Mesothelial cell of epicardium (in vitro differentiated cells): ENCODE data around the gene CYP39A1. TPM values are rescaled to one million over a fixed set of nuclear protein-coding genes. Genes with fewer than 3 reads are reported as not detected.

Experiments used
- DNase-seq, 2 experiments: peaks; one replicate each; pipeline ENCODE4 v3.0.0; 2021; ENCODE audit warnings: low spot score in 2 of 2; ENCODE audit not compliant: unreplicated experiment in 2 of 2
- H3K27ac Mint-ChIP-seq: 2 replicates; pipeline ENCODE4 v1.8.0; 2021; ENCODE audit warnings: mixed read lengths
- H3K27me3 Mint-ChIP-seq: 2 replicates; pipeline ENCODE4 v1.8.0; 2021; ENCODE audit warnings: low read depth, mixed read lengths
- H3K36me3 Mint-ChIP-seq: 2 replicates; pipeline ENCODE4 v1.8.0; 2021; ENCODE audit warnings: mixed read lengths
- H3K4me1 Mint-ChIP-seq: 2 replicates; pipeline ENCODE4 v1.8.0; 2021; ENCODE audit warnings: mixed read lengths
- H3K4me3 Mint-ChIP-seq: 2 replicates; pipeline ENCODE4 v1.8.0; 2021; ENCODE audit warnings: mild to moderate bottlenecking, moderate library complexity, mixed read lengths
- H3K9me3 Mint-ChIP-seq: 2 replicates; pipeline ENCODE4 v1.8.0; 2021; ENCODE audit warnings: mixed read lengths
- total RNA-seq: library from RNA; stranded (reverse); gene quantifications from 3 replicates; pipeline ENCODE4 v1.2.1, GENCODE V29; 2021
- TF ChIP-seq, protein P1 (sequence below): fragments of 200-600 bp; sonication (generic); IDR thresholded peaks from one replicate; pipeline ENCODE4 v1.5.0; 2021; ENCODE audit warnings: antibody characterized with exemption; ENCODE audit not compliant: unreplicated experiment

CYP39A1 gene
- total RNA-seq, 1 donor from 2014 or later: 6.9 TPM

DNA sequence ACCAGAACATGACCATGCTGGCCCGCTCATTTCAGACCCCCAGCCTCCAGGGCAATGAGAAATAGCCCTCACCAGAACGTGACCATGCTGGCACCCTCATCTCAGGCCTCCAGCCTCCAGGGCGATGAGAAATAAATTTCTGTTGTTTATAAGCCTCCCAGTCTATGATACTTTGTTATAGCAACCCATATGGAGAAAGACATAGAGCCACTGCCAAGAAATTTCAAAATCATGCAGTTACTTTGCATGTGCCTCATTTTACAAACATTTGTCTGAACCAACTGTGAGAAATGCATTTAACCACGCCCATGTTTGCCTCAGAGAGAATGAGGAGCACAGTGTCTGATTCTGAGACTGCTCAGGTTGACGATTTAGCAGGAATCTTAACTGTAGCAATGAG lies 15.5 kb downstream of the CYP39A1 start:
- no peak overlapping the region for H3K27ac Mint-ChIP-seq
- TF ChIP-seq, protein P1, sequence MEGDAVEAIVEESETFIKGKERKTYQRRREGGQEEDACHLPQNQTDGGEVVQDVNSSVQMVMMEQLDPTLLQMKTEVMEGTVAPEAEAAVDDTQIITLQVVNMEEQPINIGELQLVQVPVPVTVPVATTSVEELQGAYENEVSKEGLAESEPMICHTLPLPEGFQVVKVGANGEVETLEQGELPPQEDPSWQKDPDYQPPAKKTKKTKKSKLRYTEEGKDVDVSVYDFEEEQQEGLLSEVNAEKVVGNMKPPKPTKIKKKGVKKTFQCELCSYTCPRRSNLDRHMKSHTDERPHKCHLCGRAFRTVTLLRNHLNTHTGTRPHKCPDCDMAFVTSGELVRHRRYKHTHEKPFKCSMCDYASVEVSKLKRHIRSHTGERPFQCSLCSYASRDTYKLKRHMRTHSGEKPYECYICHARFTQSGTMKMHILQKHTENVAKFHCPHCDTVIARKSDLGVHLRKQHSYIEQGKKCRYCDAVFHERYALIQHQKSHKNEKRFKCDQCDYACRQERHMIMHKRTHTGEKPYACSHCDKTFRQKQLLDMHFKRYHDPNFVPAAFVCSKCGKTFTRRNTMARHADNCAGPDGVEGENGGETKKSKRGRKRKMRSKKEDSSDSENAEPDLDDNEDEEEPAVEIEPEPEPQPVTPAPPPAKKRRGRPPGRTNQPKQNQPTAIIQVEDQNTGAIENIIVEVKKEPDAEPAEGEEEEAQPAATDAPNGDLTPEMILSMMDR: no peak
- H3K4me3 Mint-ChIP-seq: no peak overlapping the region
- H3K4me1 Mint-ChIP-seq: no peaks in the 10 kb centered on the region
- no peaks in the 10 kb centered on the region for H3K27me3 Mint-ChIP-seq
- no peaks in the 10 kb centered on the region for H3K9me3 Mint-ChIP-seq
- DNase-seq: no peak
- peaks cover 3% of the 10 kb centered on the region for H3K36me3 Mint-ChIP-seq

DNA sequence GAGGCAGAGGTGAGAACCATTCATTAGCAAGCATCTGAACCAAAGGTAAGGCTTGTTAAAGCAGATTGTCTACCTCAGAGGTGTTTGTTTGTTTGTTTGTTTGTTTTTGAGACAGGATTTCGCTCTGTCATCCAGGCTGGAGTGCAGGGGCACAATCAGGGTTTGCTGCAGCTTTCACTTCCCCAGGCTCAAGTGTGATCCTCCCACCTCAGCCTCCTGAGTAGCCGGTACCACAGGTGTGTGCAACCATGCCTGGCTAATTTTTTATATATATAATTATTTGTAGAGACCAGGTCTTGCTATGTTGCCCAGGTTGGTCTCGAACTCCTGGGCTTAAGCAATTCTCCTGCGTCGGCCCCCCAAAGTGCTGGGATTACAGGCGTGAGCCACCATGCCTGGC lies 17.2 kb downstream of the CYP39A1 start:
- Mint-ChIP-seq H3K27ac (no peak overlapping the region), H3K4me1 (no peaks in the 10 kb centered on the region), H3K27me3 (no peaks in the 10 kb centered on the region), H3K36me3 (peaks cover 3% of the 10 kb centered on the region), H3K9me3 (no peaks in the 10 kb centered on the region), H3K4me3 (no peak overlapping the region)
- DNase-seq: no peak
- TF ChIP-seq, protein P1: no peak

DNA sequence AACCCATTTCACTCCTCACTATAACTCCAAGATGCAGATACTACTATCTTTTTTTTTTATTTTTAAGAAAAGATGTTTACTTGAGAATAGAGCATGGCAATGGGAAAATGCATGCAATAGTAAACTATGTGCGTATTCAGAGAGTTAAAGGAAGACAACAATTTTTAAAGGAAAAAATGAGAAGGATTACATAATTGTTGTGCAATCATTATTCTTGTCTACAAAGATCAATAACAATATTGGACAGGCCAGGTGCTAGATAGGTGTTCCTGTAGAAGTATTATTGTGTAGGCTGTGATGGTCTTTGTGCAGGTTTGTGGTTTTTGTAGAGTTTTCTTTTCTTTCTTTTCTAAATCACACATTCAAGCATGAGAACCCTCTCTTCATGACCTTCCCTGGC lies 20.6 kb downstream of the CYP39A1 start:
- peaks cover 3% of the 10 kb centered on the region for H3K36me3 Mint-ChIP-seq
- no peak for DNase-seq
- no peaks in the 10 kb centered on the region for H3K27me3 Mint-ChIP-seq
- H3K9me3 Mint-ChIP-seq: no peaks in the 10 kb centered on the region
- H3K4me1 Mint-ChIP-seq: peaks cover 6% of the 10 kb centered on the region
- no peak overlapping the region for H3K27ac Mint-ChIP-seq
- no peak overlapping the region for H3K4me3 Mint-ChIP-seq
- TF ChIP-seq, protein P1: no peak

DNA sequence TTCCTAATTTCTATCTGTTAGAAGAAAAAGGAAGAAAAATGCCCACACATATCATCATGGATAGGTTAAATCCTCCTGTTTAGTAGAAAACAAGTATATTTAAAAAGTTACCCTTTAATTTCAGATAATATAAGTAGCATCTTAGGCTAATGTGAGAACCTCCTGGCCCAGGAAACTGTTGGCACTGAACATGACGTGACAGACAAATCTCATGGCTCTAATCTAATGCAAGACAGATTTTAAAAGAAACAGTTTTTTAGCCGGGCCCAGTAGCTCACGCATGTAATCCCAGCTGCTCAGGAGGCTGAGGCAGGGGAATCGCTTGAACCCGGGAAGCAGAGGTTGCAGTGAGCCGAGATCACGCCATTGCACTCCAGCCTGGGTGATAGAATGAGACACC lies 22.9 kb downstream of the CYP39A1 start:
- H3K27me3 Mint-ChIP-seq: no peaks in the 10 kb centered on the region
- H3K9me3 Mint-ChIP-seq: no peaks in the 10 kb centered on the region
- H3K4me1 Mint-ChIP-seq: peaks cover 8% of the 10 kb centered on the region
- TF ChIP-seq, protein P1: no peak
- no peak overlapping the region for H3K27ac Mint-ChIP-seq
- H3K4me3 Mint-ChIP-seq: no peak overlapping the region
- DNase-seq: no peak
- peaks cover 2% of the 10 kb centered on the region for H3K36me3 Mint-ChIP-seq

DNA sequence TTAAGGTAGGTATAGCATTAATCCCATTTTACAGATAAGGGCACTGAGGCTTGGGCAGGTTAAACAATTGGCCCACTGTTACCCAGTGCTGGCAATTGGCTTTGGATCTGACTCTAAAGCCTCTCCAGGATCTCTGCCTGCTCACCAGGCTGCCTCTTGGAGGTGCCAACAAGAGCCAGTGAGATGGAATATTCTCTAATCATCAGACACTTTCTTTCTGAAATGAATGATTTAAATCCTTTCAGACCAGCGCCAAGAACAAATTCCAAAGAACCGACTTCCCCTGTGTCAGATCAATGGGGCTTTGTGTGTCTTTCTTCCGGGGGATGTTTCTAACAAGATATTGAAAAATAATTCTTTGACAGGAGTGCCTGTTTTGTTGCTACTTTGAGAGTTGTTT lies 23.6 kb downstream of the CYP39A1 start:
- TF ChIP-seq, protein P1: no peak
- DNase-seq: no peak
- Mint-ChIP-seq H3K4me1 (peaks cover 8% of the 10 kb centered on the region), H3K4me3 (no peak overlapping the region), H3K27me3 (no peaks in the 10 kb centered on the region), H3K9me3 (no peaks in the 10 kb centered on the region), H3K36me3 (peaks cover 3% of the 10 kb centered on the region), H3K27ac (no peak overlapping the region)

DNA sequence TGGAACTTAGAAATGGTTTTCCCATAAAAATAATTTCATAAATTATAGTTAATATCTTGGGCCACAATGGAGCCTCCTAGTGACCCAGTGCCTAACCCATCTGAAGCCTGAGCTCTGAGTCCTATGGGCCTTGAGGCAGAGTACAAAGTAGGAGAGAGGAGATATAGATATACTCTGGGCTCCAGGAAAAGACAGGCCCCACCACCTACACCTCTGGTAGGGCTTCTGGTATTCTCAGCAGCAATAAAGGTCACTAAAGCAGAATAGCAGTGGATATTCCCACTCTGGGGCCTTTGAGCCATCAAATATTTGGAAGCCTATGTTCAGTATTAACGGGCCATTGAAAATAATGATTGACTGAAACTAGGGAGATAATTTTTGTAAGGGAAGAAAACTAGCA lies 24.1 kb downstream of the CYP39A1 start:
- DNase-seq: no peak
- Mint-ChIP-seq H3K27ac (no peak overlapping the region), H3K27me3 (no peaks in the 10 kb centered on the region), H3K4me3 (no peak overlapping the region), H3K36me3 (peaks cover 6% of the 10 kb centered on the region), H3K9me3 (no peaks in the 10 kb centered on the region), H3K4me1 (peaks cover 8% of the 10 kb centered on the region)
- TF ChIP-seq, protein P1: no peak
